ENCODE measurements around the gene CTNNBIP1.

CTNNBIP1 gene

DNA sequence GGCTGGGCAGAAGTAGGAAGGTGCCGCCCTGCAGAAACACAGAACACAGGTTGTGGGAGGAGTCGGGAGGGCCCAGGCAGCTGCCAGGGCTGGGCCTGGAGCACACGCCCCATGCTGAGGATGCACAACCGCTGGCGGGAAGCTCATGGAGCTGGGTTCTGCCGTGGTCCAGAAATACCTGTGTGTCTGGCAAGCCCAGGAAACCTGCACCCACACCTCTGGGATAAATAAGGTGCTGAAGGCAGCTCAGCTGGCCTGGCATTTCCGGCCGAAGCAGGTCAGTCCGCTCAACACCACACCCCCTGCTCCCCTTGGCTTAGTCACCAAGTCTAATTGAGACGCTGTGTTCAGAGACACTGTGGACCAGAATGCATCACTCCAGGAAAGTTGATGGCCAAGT is 32.1 kb downstream of the CTNNBIP1 start:
- TF ChIP-seq, protein P1, sequence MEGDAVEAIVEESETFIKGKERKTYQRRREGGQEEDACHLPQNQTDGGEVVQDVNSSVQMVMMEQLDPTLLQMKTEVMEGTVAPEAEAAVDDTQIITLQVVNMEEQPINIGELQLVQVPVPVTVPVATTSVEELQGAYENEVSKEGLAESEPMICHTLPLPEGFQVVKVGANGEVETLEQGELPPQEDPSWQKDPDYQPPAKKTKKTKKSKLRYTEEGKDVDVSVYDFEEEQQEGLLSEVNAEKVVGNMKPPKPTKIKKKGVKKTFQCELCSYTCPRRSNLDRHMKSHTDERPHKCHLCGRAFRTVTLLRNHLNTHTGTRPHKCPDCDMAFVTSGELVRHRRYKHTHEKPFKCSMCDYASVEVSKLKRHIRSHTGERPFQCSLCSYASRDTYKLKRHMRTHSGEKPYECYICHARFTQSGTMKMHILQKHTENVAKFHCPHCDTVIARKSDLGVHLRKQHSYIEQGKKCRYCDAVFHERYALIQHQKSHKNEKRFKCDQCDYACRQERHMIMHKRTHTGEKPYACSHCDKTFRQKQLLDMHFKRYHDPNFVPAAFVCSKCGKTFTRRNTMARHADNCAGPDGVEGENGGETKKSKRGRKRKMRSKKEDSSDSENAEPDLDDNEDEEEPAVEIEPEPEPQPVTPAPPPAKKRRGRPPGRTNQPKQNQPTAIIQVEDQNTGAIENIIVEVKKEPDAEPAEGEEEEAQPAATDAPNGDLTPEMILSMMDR (IDR thresholded peaks at IDR 0.05; ENCODE audit: low read depth, low read length), result no peak
- Histone ChIP-seq H3K27me3 (no peaks in the 10 kb centered on the region), H3K36me3 (no peaks in the 10 kb centered on the region), H3K4me3 (ENCODE audit: low read depth, low read length) (no peak overlapping the region), H3K4me1 (no peaks in the 10 kb centered on the region), H3K9me3 (no peaks in the 10 kb centered on the region)
- DNase-seq, result no peak

DNA sequence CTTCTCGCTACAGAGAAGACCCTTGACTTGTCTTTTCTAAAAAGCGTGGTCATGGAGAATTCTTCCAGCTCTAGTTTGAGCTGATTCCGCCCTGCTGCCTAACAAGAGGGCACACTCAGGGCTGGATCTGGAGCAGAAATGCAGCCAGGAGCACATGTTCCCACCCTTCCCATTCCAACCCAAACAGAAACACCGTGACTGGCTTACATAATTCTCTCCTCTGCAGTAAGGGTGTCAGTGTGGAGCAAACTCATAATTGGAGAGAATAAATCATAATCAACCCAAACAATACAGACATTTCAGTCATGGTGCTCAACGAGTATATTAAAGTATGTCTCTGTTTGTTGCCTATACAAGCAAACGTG is 34.5 kb downstream of the CTNNBIP1 start:
- peak overlapping the region; percentile 60; the same call in 1 of the 2 replicates for H3K4me3 ChIP-seq (ENCODE audit: low read depth, low read length)
- H3K27me3 ChIP-seq, result no peaks in the 10 kb centered on the region
- TF ChIP-seq, protein P1 (IDR thresholded peaks at IDR 0.05; ENCODE audit: low read depth, low read length), result no peak
- H3K36me3 ChIP-seq, result no peaks in the 10 kb centered on the region
- H3K9me3 ChIP-seq, result no peaks in the 10 kb centered on the region
- no peak for DNase-seq
- H3K4me1 ChIP-seq, result no peaks in the 10 kb centered on the region

DNA sequence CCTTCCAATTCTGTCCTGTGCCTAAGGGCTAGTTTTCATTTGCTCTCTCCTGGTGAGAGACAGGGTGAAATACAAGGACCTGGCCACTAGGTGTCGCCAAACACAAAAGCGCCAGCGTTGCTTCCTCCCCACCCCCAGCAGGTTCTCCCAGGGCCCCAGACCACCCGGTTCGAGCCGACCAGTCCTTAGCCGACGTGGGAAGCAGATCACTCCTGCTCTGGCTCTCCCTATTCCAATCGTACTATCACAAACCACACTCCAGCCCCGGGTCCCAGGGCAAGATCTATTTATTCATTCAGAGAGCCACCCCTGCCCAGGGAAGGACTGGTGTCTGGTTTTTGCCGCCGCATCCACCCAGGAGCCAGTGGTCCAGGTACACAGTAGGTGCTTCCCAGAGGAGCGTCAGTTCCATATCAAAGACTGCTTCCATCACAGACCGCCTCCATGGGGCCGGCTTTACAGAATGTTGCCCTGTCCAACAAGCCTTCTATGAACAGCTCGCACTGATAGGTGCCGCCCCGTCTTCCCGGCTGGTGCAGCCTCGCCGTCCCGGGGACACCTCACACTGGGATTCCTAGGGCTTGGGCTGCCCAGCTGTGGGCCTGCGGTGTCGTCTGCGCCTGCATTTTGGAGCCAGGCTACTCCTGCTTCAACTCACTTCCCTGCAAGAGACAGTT is 35.0 kb downstream of the CTNNBIP1 start:
- Histone ChIP-seq H3K4me1 (no peaks in the 10 kb centered on the region), H3K9me3 (no peaks in the 10 kb centered on the region), H3K4me3 (ENCODE audit: low read depth, low read length) (peak overlapping the region; percentile 60), H3K36me3 (no peaks in the 10 kb centered on the region), H3K27me3 (no peaks in the 10 kb centered on the region)
- DNase-seq, result peak; percentile 74
- TF ChIP-seq, protein P1 (IDR thresholded peaks at IDR 0.05; ENCODE audit: low read depth, low read length), result peak; percentile 80

DNA sequence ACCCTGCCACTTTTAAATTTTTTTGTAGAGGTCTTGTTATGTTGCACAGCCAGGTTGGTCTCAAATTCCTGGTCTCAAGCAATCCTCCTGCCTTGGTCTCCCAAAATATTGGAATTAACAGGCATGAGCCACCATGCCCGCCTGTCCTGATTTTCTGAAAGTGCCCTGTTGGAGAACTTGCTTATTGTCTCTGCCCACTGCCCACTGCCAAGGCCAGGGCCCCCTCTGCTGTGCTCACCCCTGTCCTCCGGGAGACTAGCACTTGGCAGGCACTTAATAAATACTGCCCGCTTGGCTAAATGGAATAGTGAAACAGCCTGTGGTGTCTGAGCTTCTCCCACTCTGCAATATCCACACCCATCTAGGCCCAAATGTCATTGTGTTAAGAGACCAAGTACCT is 35.7 kb downstream of the CTNNBIP1 start:
- Histone ChIP-seq H3K9me3 (no peaks in the 10 kb centered on the region), H3K4me3 (ENCODE audit: low read depth, low read length) (no peak overlapping the region), H3K27me3 (no peaks in the 10 kb centered on the region), H3K4me1 (no peaks in the 10 kb centered on the region), H3K36me3 (no peaks in the 10 kb centered on the region)
- TF ChIP-seq, protein P1 (IDR thresholded peaks at IDR 0.05; ENCODE audit: low read depth, low read length), result no peak
- DNase-seq, result no peak

DNA sequence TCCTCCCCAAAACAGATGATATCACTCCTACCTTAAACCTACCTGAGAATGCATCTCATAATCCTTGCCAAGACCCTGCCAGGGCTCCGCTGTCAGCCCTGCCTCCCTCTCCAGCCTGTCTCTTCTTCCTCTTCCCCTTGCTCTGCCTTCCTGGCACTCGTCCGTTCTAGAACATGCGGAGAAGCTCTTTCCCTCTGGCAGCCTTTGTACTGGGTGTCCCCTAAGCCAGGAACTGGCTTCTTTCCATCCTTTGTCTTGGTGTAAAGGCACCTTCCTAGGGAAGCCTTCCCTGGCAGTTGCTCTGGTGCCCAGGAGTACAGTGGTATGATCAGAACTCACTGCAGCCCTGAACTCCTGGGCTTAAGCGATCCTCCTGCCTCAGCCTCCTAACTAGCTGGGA is 36.1 kb downstream of the CTNNBIP1 start:
- TF ChIP-seq, protein P1 (IDR thresholded peaks at IDR 0.05; ENCODE audit: low read depth, low read length), result no peak
- Histone ChIP-seq H3K4me3 (ENCODE audit: low read depth, low read length) (no peak overlapping the region), H3K27me3 (no peaks in the 10 kb centered on the region), H3K9me3 (no peaks in the 10 kb centered on the region), H3K36me3 (no peaks in the 10 kb centered on the region), H3K4me1 (no peaks in the 10 kb centered on the region)
- DNase-seq, result no peak

DNA sequence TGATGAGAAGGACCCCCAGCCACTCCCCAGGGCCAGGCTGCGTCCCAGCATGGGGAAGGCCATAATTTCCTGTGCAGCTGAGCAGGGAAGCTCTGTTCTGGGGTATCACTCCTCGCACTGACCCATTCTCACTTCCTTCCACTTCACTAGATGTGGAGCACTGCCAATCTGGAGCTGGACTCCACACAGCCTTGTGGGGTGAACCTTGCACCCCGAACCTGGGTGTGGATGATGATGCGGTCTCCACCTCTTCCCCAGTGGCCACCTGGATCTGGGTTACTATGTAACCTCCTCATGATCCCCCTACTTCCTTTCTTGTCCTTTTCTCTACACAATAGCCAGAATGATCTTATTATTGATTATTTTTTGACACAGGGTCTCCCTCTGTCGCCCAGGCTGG is 36.7 kb downstream of the CTNNBIP1 start:
- H3K36me3 ChIP-seq, result no peaks in the 10 kb centered on the region
- H3K27me3 ChIP-seq, result no peaks in the 10 kb centered on the region
- H3K4me1 ChIP-seq, result no peaks in the 10 kb centered on the region
- H3K4me3 ChIP-seq (ENCODE audit: low read depth, low read length), result no peak overlapping the region
- no peak for DNase-seq
- TF ChIP-seq, protein P1 (IDR thresholded peaks at IDR 0.05; ENCODE audit: low read depth, low read length), result no peak
- no peaks in the 10 kb centered on the region for H3K9me3 ChIP-seq
